HG02870 (cell line): ENCODE measurements around the gene DSTN.
"Not testable (repeated sequence)": the region's sequence is repeated elsewhere in the genome, so short reads cannot be mapped to it uniquely, and the experiment has no call there.

ENCODE experiments used
- ATAC-seq: cut with Tn5 transposase; IDR thresholded peaks from one replicate; pipeline ENCODE4 v1.9.1; 2021; ENCODE audit warnings: mild to moderate bottlenecking, moderate library complexity; ENCODE audit not compliant: unreplicated experiment

DSTN gene

DNA sequence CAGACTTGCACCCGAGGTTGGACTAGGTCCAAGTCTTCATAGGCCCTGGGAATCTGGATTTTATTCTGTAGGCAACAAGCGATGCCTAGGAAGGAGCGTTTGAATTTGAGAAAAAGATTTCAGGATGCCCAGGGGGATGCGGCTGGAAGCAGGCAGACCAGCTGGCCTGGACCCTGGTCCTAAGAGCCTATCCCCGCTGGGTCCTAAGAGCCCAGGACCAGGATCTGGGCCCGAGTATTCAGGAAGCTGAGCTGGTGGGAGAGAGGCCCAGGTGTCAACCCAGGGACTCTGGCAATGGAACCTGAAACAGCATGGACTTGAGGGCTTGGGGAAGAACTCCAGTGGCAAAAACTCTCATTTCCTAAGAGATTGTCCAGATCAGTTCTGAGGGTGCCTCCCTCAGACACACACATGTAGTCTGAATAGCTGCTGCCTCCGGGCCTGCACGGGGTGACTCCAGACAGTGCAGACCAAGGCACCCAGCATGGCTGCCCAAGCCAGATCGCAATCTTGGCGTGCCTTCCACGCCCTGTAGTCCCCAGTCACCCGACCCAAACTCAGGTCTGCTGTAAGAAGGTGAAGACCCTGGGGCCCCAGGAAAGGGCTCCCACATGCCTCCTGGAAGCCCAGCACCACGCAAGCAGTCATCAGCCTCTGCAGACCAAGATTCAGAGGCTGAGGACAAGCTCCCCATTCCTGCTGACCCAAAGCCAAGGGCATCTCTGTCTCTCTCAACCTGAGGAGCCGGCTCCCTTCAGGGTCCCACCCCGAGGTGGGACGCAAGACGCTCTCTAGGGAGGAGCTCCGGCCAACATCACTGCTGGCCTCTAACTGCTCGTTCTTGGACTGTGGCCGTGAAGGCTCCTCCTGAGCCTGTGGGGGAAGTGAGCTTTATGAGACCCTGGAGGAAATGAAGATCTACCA is 77.8 kb downstream of the DSTN start:
- no peak for ATAC-seq

DNA sequence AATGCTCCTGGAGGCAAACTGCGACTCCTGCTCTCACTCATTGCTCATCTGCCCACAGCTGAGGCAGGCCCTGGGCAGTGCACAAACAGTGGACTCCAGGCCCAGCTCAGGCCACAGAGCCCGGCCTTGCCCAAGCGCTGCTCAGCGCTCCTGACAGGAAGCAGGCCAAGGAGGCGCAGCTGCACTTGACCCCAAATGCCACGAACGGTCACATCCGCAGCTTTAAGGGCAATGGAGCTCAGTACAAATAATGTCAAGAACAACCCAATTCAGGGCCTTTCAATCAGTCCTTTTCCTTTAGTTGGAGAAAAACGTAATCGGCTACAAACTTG is 78.4 kb downstream of the DSTN start:
- ATAC-seq: no peak

DNA sequence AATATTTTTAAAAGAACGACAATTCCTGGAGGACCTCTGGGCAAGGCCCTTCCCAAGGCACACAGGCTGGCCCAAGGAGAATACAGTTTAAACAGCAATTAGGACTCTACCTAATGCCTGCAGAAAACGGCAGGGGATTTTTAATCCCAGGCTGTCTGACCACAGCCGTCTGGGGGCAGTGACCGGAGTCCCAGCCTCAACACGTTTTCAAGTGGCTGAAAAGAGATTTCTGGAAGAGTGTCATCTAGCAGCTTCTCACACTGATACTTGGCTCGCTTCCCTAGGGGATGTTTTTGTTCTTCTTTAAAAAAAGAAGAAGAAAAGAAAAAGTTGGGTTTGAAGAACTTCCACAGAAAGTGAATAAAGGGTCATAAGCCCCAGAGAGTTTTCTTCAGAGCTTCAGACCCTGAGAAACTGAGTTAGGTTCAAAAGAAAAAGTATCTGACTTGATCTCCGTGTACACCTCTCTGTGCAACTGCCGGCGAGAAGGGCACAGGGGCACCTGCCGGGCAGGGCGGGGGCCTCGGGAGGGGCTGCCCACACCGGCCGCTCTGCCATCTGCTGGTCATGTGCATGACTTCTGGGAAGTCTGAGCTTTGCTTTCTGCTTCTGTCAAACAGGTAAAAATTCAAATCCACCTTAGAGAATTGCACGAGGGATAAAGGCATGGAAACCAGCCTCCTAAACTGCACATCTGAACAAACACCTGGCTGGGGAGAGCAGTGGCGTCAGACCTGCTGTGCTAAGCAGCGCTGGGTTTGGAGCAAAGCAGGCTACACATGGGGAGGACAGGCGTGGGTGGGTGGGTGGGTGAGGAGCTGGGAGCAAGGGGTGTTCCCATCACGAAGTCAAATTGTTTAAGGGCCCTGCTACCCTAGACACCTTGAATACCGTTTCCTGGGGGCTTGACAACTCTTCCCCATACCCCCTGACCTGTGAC is 79.2 kb downstream of the DSTN start:
- ATAC-seq: no peak

DNA sequence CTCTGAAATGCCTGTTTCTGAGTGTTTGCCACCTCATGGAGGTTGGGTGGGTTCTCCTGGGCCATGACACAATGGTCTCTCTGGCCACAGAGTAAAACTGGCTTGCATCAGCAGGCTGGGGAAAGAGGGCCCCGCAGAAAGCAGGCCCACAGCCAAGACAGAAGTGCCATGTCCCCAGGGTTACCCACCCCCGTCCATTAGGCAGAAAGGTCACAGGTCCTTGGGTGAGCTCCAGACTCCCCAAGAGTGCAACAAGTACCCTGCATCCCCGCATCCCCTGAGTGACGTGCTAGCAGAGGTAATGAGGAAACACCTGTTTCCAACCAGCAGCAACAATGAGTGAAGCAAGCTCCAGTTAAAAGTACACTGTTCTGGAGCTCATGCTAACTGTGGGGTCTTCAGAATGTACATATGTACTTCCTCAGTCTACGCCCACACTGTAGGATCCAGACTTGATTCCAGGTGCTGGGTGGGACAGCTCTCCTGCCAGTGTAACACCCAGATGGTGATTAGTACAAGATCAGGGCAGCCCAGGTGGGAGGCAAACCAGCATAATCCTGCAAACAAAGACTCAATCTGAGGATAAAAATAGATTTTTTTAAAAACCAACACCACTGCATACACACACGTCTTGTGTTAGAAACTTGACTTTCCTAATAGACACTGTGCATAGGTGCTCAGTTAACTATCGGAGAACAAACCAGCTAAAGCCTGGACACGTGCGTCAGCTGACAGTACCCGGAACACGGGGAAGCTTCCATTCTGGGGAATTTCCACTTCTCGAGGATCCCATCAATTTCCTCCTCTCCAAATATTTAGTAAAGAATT is 80.6 kb downstream of the DSTN start:
- no peak for ATAC-seq

DNA sequence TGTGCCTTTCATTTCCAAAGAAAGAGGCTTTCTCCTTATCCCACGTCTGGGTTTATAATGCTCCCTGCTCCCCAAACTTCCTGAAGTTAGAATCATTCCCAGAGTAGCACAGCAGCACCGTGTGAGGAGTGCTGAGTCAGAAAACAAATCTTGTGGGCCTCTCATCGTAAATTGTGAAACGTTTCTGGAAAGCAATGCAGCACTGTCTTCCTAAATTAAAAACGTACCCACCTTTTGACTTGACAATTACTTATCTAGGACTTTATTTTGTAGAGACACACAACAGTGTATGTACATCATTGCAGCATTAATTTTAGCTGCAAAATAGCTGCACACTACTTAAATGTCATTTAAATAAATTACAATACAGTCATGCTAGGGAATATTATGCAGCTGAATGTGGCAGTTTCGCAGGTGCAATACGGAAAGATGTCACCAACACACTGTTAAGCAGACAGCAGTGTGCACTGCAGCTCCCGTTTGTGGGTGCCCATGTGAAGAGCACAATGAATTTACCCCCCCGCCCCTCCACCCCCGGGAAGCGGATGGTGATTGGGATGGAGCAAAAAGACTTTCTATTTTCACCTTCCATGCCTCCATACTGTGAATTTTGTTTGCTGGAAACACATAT is 81.4 kb downstream of the DSTN start:
- no peak for ATAC-seq

DNA sequence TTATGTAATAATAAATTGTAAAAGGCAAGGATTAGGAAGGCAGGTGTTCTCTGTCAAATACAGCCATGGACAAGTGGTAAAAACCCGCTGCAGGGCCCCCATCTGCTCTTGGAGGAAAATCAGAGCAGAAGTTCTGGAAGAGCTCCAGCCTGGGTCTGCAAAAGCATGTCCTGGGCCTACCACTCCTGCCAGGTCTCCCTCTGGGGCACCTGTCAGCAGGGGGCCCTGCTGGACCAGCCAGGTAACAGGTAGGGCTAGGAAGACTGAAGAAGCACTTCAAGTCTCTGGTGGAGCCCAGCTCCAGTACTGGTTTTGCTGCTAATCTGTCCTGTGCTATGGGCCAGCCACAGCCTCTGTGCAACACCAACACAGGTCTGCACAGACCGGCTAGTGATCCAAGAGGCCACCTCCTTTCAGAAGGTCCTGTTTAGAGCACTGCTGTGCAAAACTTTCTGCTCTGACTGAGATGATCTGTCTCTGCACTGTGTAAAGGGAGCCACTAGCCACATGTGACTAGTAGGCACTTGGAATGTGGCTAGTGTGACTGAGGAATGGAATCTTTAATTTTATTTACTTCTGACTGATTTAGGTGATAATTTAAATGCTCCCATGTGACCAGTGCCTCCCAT is 82.0 kb downstream of the DSTN start:
- ATAC-seq: no peak

DNA sequence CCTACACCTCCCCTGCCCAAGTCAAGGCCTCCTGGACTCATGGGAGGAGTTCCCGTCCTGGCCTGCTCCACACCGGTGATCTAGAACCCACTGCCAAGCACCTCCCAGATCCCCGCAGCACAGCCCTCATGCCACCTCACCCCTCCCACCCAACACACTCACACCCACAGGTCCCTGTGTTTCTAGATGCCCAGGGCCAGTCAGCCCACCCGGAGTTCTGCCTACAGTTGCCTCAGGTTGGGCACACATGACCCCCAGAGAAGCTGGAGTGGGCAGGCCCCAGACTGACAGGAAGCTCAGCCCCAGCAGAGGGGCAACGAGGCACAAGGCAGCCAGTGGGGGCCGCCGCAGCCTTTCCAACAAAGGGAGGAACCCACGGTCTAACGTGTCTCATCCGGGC is 82.5 kb downstream of the DSTN start:
- no peak for ATAC-seq

DNA sequence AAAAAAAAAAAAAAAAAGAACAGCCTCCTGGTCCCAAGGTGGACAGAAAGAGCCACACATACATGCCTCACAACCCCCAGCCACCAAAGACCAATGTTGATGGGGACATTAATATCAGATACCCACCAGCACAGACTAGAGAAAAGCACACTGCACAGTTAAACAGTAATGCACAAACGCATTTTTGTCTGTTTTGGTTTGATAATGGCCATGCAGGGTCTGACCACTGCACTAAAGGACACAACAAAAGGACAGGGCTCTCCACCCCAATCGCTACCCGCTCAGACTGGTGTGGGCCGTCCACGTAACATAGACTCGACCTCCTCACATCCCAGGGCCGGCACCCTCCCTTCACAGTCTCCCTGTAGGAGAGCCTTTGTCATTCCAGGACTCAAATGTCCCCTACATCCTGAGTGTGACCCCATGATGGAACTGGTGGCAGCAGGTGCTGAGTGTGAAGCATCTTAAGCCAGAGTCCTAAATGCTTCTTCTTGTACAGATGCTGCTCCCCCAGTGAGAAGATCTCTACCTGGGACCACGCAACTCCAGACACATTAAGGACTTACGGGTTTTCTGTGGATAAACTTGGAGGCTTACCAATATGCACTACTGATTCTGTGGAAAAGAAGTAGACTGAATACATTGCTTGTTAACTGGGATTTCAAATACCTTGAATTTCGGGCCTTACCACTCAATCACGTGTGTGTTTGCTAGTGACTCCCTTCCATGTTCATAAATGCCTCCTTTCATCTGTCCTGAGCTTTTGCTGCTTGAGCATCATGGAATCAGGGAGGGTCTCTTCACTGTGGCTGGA is 84.2 kb downstream of the DSTN start:
- ATAC-seq: no peak

DNA sequence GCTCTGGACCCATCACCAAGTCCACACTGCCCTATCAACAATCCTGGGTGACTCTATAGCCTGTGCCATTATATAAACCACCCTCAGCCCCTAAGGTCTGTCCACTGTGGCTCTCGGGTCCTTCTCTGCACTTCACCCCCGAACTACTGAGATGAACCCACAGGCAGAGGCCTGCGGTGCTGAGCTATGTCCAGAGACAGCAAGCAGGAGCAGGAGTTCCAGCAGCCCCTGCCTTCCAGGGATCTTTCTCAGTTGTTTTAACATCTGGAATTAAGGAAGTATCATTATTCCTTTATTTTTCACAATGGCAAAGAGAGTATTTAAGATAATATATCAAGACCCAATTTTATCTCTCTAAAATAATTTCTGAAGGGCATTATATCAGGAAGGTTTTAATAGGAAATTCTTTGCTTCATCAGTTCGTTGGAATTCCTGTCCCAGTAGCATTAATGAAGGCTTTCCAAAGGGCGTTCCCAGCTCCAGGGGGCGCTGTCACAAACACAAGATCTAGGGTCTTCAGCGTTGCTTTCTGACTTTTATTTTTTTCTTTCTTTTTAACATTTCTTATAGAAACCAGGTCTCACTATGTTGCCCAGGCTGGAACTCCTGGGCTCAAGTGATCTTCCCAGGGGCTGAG is 84.9 kb downstream of the DSTN start:
- no peak for ATAC-seq

DNA sequence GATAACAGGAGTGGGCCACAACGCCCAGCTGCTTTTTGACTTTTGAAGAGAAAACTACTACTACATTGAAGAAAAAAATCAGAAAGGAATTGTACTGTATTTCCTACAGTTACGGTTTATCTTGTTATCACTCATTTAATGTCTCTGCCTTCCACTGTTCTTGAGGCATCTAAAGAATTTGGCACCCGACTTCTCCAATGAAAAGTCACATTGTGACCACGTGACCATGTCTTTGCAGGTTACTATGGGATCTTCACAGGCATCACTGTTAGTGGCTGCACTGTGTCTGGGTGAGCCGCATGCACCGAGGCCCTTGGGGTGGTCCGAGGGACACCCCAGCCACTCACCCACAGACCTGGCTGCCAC is 85.4 kb downstream of the DSTN start:
- no peak for ATAC-seq

DNA sequence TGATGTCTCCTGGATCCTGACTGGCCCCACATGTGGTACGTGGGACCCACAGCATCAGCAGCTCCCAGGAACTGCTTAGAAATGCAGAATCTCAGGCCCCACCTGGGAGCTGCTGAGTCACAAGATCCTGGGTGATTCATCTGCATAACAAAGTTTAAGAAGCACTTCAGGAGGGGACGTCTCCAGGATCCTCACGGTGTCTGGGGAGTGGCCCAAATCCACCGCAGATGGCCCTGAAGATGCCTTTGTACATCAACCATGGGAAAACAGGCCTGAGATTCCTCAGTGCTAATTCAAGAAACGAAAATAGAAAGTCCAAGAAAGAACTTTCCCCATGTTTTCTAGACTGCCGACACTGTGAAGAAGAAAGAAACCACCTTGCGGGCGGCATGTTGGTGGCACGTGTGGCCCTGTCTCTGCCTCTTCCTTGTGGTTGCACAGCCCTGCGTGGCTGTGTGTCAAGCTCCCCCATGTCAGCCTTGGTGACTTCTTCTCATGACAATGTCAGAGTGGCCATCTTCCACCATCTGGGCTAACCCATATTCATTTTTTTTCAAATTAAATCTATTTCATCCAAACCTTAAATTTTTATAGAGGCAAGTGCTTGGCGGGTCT is 86.1 kb downstream of the DSTN start:
- no peak for ATAC-seq

DNA sequence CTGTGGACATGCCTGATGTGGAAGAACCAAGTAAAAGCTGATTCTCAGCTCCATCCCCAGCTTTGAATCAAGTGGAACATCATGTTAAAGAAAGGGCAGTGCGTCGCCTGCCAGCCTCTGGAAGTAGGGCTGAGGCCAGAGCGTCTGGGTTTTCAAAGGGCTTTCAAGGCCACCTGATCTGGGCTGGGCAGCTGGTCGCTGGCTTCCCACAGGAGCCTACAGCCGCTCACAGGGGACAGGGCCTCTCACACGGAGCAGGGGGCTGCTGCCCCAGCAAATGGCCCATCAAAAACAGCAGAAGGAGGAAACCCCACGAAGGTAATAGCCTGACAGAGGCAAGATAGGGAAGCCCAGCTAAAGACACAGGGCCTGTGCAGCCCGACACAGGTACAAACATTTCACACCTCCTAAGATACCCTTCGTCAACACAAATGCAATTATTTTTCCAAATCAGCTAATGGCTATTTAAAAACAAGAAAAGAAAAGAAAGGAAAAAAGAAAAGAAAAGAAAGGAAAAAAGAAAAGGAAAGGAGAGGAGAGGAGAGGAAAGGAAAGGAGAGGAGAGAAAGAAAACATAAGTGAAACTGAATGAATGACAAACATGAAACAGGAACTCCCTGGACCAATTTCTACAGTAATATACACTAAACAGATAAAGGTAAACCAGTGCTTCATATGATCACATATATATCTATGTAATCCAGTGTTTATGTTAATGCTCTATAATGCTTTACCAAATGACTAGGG is 87.4 kb downstream of the DSTN start:
- no peak for ATAC-seq

DNA sequence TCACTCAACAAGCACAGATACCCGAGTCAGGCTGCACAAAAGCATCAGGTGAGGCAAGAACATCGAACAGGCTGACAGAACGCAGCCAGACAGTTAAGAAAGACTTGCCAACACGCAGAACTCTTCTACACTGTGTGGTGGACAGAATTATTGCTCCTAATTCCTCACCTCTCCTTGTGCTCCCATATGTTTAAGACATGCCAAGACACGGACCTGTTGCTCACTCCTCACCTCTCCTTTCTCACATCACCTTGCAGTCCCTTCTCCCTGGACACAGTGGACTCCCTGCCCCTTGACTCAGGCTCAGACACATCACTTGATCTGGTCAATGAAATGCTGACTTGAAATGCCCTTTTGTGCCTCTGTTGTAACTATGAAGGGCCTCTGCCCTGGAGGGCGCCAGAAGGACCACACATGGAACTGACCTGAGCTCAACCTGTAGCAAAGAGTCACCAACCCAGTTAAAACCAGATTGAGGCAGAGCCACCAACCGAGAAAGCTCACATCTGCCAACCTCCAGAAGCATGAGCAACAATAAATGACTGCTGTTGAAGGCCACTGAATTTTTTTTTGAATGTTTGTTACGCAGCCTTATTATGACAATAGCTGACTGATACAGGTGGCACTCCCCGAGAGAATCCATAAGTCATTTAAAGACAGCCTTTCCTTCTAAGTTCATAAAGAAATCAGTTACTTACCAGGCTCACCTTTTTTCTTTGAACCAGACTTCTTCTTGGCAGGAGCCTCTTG is 88.2 kb downstream of the DSTN start:
- ATAC-seq: no peak

DNA sequence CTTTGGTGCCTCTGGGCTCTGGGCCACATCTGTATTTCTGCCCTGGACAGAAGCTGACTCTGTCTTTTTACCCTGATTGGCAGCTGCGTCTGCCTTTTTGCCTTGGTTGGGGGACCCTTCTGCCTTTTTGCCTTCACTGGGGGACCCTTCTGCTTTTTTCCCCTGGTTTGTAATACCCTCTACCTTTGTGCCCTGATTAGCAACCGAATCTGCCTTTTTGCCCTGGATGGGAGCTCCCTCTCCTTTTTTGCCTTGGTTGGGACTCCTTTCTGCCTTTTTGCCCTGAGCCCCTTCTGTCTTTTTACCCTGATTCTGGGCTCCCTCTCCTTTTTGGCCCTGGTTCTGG is 88.7 kb downstream of the DSTN start:
- no peak for ATAC-seq

DNA sequence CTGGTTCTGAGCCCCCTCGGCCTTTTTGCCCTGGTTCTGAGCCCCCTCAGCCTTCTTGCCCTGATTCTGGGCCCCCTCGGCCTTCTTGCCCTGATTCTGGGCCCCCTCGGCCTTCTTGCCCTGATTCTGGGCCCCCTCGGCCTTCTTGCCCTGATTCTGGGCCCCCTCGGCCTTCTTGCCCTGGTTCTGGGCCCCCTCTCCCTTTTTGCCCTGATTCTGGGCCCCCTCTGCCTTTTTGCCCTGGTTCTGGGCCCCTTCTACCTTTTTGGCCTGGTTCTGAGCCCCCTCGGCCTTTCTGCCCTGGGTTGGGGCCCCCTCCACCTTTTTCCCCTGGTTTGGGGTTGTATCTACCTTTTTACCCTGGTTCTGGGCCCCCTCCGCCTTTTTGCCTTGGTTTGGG is 89.5 kb downstream of the DSTN start:
- not testable (repeated sequence) for ATAC-seq
